ENCODE measurements around the gene DCXR.
"Not testable (repeated sequence)": the region's sequence is repeated elsewhere in the genome, so short reads cannot be mapped to it uniquely, and the experiment has no call there.

DCXR gene

DNA sequence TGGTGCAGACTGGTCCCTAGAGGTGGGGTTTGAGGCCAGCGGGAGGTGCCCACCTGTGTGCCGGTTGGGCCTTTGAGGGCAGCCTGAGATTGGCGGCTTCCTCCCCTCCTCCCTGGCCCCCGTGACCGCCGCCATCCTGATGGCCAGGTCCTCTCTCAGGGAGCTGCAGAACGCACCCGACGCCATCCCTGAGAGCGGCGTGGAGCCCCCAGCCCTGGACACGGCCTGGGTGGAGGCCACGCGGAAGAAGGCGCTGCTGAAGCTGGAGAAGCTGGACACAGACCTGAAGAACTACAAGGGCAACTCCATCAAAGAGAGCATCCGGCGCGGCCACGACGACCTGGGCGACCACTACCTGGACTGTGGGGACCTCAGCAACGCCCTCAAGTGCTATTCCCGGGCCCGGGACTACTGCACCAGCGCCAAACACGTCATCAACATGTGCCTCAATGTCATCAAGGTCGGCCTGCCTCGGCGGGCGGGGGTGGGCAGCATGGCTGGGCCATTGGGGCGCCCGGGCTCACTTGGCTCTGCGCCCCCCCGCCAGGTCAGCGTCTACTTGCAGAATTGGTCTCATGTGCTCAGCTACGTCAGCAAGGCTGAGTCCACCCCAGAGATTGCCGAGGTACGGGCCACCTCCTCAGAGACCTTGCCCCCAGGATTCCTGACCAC, 17.0 kb upstream of the DCXR start:
- no peak for DNase-seq

DNA sequence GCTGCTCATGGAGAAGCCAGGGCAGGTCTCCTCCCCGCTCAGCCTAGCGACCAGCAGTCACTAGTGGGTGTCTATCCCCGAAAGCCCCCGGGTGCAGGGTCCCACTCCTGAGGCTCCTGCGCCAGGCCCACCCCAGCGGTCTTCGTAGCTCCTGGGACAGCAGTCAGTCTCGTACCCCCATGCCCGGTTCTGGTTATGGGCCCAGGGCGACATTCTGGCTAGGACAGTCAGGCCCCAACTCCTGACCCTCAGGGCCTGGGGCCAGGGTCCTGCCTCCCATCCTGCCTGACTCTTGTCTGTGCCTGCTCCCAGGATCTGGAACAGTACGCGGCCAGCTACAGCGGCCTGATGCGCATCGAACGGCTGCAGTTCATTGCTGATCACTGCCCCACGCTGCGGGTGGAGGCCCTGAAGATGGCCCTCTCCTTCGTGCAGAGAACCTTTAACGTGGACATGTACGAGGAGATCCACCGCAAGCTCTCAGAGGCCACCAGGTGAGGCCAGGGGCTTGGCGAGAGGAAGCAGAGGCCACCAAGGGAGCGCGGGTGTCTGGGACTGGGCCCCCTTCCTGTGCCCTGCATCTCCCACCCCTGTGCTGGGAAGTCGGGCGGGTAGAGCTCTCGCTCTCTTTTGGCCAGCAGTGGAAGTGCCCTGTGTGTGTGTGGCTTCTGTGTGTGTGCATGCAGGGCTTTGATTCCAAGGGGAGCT, 16.2 kb upstream of the DCXR start:
- DNase-seq: no peak

DNA sequence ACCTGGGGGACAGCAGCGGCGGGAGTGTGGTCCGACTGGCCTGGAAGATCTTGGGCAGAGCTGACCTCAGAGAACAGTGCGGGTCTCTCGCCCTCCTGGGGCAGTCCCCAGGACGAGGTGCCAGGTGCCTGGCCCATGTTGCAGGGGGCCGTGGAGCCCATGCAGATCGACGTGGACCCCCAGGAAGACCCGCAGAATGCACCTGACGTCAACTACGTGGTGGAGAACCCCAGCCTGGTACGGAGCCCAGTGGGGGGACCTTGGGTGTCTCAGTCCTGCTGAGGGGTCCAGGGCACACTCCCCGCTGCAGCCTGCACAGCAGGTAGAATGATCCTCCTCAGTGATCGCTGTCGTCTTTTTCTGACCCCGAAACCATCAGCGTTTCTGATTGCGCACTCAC, 15.6 kb upstream of the DCXR start:
- no peak for DNase-seq

DNA sequence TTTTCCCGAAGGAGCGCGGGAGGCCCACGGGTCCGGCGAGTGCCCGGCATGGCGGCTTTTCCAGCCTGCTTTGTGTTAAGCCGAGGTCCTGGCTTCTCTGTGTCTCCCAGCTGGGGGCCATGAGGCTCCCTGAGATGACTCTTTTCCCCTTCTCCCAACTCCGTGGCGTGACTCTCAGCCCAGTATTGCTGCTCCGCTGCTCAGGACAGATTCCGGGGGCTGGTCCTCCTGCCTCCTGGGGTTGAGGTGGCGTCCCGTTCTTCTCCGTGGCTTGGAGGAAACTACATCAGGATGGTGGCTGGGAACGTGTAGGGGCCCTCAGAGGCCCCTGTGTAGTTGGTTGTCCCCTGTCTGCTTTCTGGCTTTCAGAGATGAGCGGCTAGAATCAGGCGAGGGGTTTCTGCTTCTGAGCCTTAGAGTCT, 15.2 kb upstream of the DCXR start:
- no peak for DNase-seq

DNA sequence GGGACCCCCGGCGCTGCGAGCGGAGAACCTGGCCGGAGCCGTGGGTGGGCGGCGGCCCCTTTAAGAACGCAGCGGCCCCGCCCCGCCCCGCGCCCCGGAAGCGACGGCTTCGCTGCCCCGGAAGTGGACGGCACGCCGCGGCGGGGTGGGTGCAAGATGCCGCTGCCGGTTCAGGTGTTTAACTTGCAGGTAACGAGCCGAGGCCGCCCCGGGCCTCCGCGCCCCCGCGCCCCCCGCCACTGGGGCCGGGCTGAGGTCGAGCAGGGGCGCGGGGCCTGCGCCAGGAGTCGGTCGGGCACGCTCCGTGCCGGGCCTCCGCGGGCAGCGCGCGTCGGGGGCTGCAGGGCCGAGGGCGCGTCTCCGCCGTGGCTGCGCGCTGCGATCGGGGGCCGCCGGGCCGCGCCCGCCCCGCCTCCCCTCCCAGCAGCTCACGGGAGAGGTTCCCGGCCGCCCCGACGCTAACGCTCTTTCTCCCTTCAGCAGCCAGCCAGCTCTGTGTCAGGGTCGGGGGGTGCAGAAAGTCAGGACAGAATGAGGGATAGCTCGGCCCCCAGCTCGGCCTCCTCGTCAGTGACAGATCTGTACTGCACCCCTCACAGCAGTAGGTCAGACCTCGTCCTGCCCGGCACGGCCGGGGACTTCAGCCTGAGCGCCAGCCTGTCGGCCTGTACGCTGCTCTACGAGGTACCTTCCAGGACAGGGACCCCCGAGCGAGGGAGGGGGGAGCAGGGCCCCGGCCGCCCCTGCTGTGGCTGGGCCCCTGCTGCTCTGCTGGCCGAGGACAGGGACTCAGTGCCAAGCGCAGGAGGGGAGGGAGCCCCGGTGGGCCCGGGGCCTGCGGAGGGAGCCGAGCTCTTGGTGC, 14.5 kb upstream of the DCXR start, which contains the start of the genes GPS1 and RFNG:
Gene GPS1, plus strand, starts transcription at position 123 of the 862 bp plus-strand sequence. Its CDS starts 34 bp downstream, at position 157.
Gene RFNG, minus strand, starts transcription at position 36 of the 862 bp plus-strand sequence. CDS start 45 bp downstream, outside the sequence.
- peak; percentile 49 for DNase-seq

DNA sequence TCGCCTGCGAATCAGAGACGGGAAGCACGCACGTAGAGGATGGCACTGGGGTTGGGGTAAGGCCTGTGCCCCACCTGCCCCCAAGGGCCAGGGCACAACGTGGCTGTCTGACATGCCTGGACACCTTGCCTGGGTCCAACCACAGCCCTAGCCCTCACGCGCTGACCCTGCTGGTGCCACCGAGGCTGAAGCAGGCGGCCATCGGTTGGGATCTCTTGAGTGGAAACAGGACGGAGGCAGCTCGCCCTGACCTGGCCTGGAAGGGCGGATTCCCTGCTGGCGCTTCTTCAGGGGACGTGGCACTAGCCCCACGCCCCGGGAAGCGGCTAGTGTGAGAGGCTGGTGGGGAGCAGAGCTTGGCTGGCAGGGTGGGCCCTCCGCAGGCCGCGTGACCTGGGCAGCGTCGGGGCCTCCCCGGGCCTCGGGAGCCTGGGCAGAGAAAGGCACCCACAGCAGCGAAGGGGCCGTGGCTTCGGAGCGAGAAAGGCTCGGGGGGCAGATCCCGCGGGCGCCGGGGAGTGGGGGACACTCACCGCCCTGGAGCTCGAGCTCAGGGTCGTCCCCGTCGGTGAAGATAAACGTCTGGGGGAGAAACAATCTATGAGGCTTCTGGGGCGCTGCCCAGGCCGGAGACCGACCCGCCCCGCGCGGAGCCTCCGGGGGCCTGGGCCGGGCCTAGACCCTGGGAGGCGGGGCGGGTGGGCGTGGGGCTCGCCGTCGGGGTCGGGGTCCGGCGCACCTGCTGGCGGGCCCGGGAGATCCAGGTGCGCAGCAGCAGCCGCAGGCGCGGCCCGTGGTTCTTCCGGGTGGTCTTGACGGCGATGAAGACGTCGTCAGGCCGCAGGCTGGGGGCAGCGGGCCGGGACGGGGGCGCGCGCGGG, 13.5 kb upstream of the DCXR start:
- no peak for DNase-seq

DNA sequence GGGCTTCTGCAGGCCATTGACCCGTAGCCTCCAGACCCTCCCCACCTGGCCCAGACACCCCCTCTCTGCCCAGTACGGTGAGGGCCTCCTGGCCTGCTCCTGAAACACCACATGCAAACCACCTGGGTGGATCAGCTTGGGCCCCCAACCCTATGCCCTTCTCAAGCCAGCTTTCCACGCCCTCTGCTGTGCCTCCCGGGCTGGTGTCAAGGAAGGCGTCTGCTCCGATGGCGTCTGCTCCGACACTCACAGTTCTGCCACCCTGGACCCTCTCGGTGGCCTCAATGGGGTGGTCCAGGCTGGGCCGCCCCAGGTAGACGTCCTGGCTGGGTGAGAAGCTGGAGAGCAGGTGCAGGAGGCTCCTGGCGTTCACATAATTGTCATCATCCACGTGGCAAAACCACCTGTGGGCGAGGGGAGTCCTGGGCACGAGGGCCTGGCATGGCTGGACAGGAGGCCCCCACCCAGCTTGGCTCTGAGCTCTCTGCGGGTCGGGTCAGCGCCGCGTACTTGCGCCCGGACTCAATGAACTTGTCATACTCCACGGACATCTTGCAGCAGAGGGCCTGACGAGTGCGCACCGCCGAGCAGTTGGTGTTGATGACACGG, 12.8 kb upstream of the DCXR start:
- DNase-seq: no peak

DNA sequence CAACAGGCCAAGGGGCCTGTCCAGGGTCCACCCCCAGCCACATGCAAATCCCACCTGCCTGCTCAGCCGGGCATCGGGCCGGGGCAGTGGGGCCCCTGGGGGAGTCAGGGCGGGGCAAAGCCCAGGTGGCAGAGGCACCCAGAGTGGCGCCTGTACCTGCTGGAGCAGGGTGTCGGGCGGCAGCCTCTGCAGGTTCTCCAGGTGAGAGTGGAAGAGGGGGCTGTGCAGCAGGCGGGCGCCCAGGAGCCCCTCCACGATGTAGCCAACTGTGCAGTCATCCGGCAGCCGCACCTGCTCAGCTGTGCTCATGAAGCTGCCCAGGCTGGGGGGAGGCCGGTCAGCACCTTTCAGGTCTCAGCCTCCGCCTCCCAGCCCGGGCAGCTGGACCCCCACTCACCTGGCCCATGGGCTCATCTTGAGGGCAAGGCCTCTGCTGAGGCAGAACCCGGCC, 12.0 kb upstream of the DCXR start:
- DNase-seq: no peak

DNA sequence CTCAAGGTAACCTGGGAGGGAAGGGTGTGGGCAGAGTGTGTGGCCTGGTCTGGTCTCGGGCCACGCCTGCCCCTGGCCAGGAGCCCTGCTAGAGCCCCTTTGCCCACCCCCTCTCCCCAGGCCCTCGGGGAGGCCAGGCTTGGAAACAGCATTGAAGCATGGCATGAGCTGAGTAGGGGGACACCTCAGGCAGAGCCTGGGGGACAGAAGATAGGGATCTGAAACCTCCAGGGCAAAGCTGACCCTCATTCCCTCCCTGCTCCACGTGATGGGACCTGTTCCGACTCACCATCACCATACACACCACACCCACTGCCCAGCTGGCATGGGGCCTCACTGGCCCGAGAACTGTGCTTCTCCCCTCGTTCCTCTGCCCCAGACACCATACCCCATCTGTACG, 11.6 kb upstream of the DCXR start:
- no peak for DNase-seq

DNA sequence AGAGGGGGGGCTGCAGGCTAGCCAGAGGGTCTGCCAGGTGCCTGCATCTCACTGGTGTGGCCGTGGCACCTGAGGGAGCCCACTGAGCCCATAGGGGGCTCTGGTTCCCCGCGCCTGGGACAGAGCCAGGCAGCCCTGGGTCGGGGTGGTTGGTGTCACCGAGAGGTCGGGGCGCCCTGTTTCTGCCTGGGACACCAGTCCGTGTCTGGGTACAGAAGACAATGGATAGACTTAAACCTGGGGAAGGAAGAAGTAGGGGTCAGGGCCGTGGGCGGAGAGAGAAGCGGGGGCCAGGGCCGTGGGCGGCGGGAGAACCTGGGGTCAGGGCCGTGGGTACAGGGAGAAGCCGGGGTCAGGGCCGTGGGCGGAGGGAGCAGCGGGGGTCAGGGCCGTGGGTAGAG, 11.1 kb upstream of the DCXR start:
- DNase-seq: no peak

DNA sequence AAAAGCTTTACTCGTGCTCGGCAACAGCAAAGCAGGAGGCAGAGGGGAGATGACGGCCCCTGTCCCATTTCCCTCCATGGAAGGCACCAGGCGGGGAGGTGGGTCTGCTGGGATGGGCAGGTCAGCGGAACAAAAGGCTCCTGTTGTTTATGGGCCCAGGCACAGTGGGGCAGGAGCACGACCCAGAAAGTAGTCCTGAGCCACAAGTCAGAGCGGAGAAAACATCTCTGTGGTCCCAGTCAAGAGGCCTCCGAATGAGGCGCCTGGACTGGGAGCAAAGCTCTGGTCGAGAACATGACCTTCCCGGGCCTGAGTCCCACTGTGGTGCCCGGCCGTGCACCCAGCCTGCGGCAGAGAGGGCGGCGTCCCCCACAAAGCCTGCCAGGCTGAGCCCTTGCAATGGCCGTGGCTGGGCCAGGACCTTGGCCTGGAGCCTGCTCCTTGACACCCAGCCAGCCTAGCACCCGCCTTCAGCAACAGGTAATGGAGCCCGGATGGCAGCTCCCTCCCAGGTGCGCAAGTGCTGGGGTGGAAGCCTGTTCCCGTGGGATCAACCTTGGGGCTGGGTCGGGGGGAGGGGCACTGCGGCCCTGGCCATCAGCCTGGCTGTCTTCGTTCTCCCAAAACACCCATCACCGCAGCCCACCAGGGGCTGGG, 10.5 kb upstream of the DCXR start:
- no peak for DNase-seq

DNA sequence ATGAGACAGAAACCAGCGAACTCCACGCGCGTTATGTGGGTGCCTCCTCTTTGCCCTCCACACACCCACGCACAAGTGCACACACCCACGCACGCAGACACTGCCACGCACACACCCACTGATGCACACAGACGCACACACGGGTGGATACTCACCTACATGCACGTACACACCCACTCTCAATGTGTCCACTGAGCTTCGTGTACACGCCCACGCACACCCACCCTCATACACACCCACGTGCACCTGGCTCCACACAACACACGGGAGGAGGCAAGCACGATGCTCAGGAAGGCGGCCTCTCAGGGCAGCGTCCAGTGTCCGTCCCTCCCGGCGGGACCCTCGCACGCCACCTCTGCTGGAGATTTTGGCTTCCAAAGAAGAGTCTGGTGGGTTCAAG, 9.9 kb upstream of the DCXR start:
- DNase-seq: no peak

DNA sequence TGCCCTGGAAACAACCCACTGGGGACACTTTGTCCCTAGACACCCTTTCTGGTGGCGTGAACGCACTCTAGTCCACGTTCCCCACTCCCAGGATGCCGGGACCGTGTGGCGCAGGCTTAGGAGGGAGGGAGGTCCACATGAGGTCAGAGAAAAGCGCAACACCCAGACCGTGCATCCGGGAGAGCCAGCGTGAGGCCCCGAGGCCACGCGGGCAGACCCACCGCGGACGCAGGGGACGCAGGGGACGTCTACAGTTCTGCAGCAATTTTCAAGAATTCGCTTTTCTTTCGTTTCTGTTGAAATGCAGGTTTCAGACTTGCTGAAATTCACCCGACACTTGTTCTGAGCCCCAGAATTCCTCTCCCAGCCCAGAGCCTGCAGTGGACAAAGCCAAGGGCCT, 9.4 kb upstream of the DCXR start:
- DNase-seq: no peak

DNA sequence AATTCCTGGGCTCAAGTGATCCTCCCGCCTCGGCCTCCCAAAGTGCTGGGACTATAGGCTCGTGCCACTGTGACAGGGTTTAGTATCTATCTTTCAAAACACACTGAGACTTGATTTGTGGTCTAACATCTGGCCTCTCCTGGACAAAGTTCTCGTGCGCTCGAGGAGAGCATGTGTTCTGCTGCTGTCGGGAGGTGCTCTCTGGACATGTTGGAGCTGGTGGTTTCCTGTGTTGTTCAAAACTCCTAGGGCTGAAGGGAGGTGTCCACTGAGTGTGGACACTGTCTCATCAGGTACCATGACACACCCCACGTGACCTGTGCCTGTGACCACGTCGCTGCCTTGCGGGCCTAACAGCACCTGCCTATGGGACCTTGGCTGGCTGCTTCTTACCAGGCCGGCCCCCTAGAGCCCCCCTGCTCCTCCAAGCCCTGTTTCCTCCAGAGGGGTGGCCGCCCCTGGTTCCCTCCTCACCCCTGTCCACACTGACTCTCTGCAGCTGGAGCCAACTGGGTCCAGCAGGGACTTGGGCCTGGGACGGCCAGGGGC, 8.5 kb upstream of the DCXR start:
- DNase-seq: no peak

DNA sequence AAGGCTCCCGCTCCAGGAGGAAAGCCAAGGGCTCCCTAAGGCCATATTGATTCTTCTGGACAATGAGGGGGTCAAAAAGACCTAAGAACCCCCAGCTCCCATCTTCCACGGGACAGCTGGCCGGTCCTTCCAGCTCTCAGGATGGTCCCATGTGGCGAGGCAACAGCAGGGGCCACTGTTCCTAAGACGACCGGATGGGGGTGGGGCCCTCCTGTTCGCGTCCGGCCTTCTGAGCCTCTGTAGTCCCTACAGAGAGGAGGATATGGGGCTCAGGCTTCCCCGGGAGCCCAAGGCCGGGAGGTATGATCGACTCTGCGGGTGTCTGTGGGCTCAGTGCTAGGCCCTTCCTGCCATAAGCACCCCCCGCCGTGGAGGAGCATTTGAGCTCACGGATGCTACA, 6.0 kb upstream of the DCXR start:
- no peak for DNase-seq

DNA sequence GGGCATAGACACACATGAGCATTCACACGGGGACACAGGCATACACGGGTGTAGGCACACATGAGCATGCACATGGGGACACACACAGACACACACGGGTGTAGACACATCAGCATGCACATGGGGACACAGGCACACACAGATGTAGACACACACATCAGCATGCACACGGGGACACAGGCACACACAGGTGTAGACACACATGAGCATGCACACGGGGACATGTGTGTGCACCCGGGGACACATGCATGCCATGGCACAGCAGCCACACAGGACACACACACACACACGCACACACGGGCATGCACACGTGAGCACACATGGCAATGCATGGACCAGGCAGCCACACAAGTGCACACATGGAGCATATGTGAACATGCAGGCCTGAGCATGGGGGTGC, 5.2 kb upstream of the DCXR start:
- DNase-seq: no peak

DNA sequence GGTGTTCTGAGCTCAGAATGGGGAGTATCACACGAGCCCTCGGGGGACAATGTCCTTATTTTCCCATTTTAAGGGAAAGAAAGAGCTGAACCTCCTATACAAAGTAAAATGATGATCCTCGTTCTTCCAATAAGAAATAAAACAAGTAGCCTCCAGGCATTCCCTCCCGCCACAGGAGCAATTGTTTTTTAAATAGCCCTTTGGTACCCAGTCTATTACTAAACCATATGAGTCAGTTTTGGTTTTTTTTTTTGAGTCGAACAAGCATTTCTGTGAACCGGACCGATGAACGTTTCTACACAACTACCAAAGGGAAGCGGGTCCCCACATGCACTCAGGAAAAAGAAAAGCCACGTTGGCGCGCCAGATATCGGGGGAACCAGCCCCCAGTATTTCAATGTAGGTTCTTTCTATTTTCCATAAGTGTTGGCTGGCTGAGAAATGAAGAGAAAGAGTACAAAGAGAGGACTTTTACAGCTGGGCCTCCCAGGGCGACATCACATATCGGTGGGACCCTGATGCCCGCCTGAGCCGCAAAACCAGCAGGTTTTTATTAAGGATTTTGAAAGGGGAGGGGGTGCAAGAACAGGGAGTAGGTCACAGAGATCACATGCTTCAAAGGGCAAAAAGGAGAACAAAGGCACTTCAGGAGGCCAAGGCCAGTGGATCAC, 3.8 kb upstream of the DCXR start:
- DNase-seq: no peak

DNA sequence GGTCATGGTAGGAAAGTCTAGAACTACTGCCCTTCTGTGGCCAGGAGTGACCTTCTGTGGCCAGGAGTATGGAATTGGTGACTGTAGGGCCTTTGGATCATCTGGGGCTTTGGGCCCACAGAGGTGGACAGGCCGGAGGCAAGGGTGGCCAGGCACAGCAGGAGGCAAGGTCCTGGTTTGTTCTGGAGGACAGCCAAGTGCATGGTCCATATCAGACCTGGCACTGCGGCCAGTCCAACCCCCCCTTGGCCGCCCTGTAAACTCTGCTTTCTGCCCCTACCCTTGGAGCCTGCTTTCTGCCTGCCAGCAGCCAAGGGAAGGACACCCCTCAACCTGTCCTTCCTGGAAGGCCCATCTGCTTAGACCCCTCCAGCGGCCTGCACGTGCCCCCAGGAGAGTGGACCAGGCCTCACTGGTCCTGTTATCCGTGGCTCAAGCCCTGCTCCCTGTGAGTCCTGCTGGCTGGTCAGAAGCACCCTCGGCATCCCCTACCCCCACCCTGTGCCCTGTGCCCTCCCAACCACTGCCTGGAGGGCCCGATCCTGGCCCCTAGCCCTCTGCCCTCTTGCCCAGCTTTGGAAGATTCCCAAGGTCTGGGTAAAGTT, 2.3 kb upstream of the DCXR start:
- DNase-seq: no peak

DNA sequence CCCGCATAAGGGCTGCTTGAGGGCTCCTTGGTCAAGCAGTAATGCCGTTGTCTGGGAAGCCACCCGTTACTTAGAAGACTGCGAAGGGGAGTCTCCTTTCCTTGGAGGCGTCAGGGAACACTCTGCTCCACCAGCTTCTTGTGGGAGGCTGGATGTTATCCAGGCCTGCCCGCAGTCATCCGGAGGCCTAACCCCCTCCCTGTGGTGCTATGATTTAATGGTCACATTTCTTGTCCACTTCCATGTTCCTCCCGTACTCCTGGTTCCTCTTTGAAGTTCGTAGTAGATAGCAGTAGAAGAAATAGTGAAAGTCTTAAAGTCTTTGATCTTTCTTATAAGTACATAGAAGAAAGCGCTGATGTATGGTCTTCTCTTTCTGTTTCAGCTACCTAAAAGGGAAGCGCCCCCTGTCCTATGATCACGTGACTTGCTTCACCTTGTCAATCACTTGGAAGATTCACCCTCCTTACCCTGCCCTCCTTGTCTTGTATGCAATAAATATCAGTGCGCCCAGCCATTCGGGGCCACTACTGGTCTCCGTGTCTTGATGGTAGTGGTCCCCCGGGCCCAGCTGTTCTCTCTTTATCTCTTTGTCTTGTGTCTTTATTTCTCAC, 1.4 kb upstream of the DCXR start:
- DNase-seq: not testable (repeated sequence)

DNA sequence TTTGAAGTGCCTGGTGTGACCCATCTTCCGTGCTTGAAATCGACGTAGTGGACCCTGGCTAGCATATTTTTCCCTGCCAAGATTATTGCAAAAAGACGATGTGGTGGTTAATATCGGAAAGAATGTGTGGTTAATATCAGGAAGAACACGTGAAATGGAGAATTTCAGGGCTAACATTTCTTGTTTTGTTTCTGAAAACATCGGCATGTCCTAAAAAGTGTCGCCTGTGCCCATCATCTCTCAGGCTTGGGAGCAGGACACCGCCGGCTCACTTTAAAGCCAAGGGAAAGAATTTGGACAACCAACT, 345 bp upstream of the DCXR start:
- DNase-seq: no peak

Data from NCI-H1694 (cell line).